B cell (primary cell): ENCODE results near the gene PRDX3. TPM values are rescaled to one million over a fixed set of nuclear protein-coding genes. Genes with fewer than 3 reads are reported as not detected.

Source experiments
- ATAC-seq: fragments of 200-7000 bp; cut with Tn5 transposase; one replicate; pipeline ENCODE4 v1.10.0; 2021; ENCODE audit warnings: low read depth, mild to moderate bottlenecking, moderate number of reproducible peaks, moderate library complexity
- CTCF ChIA-PET: fragments of 350-600 bp; sonication (Branson Sonifier 250); formaldehyde crosslinking; loops from one replicate; lab custom pipeline; 2021; ENCODE audit warnings: antibody characterized with exemption, inconsistent platforms; lab: Charles Lee
- POLR2A ChIA-PET: fragments of 350-600 bp; sonication (Branson Sonifier 250); formaldehyde crosslinking; loops from one replicate; lab custom pipeline; 2021; ENCODE audit warnings: antibody characterized with exemption; lab: Charles Lee
- DNase-seq: peaks from one replicate; pipeline ENCODE4 v3.0.0; 2013
- H2AFZ ChIP-seq: 2 replicates; pipeline ENCODE4 v1.6.1; 2012; ENCODE audit warnings: mild to moderate bottlenecking, low read depth, low read length; ENCODE audit not compliant: insufficient read depth, poor library complexity, severe bottlenecking
- H3K27ac ChIP-seq, 2 donors: 1 replicate in 1 of 2; 2 replicates in 1 of 2; pipeline ENCODE4 v1.5.1; 2012 to 2013; ENCODE audit warnings: low read length in 2 of 2, mild to moderate bottlenecking in 2 of 2, moderate library complexity in 1 of 2
- H3K27me3 ChIP-seq, 4 experiments: fragments of 200-600 bp in 1 of 4; sonication (generic) in 1 of 4; replicated peaks in 1 of 4; 1 replicate in 2 of 4; 2 replicates in 2 of 4; pipeline versions ENCODE4 v1.6.1 to v1.7.0; 2013 to 2016; ENCODE audit warnings: low read length in 3 of 4, mild to moderate bottlenecking in 2 of 4, mixed read lengths in 1 of 4, moderate library complexity in 1 of 4; ENCODE audit not compliant: insufficient read depth in 4 of 4, control insufficient read depth in 3 of 4; ENCODE audit errors: control extremely low read depth in 1 of 4
- H3K36me3 ChIP-seq, 2 experiments: replicated peaks in 1 of 2; 1 replicate in 1 of 2; 2 replicates in 1 of 2; pipeline versions ENCODE4 v1.6.1 to v1.7.1; 2013; ENCODE audit warnings: low read length in 1 of 2; ENCODE audit not compliant: insufficient read depth in 2 of 2, control insufficient read depth in 1 of 2; ENCODE audit errors: control extremely low read depth in 1 of 2, extremely low read depth in 1 of 2
- H3K4me1 ChIP-seq, 2 donors: fragments of 200-600 bp in 1 of 2; sonication (generic) in 1 of 2; 1 replicate in 1 of 2; 2 replicates in 1 of 2; pipeline versions ENCODE4 v1.5.1 to v1.6.1; 2013 to 2017; ENCODE audit warnings: low read length in 2 of 2; ENCODE audit not compliant: control insufficient read depth in 2 of 2, insufficient read depth in 2 of 2
- H3K4me2 ChIP-seq: replicated peaks from 2 replicates; pipeline ENCODE3; 2012; ENCODE audit warnings: mild to moderate bottlenecking, low read depth, low read length; ENCODE audit not compliant: poor library complexity, severe bottlenecking
- H3K4me3 ChIP-seq, 5 experiments: fragments of 200-600 bp in 1 of 5; sonication (generic) in 1 of 5; 1 replicate in 3 of 5; 2 replicates in 2 of 5; pipeline versions ENCODE4 v1.5.1 to v1.7.0; 2011 to 2016; ENCODE audit warnings: low read length in 4 of 5, mild to moderate bottlenecking in 4 of 5, low read depth in 2 of 5, control low read depth in 1 of 5, moderate library complexity in 1 of 5; ENCODE audit not compliant: insufficient read depth in 1 of 5; ENCODE audit errors: control extremely low read depth in 1 of 5, extremely low read depth in 1 of 5
- H3K79me2 ChIP-seq: fragments of 200-600 bp; sonication (generic); one replicate; pipeline ENCODE4 v1.6.0; 2016; ENCODE audit warnings: low read length; ENCODE audit not compliant: control insufficient read depth, insufficient read depth
- H3K9ac ChIP-seq: fragments of 200-600 bp; sonication (generic); 2 replicates; pipeline ENCODE4 v1.6.1; 2017; ENCODE audit warnings: mild to moderate bottlenecking, low read length, moderate library complexity
- H3K9me3 ChIP-seq, 3 donors: one replicate each; pipeline versions ENCODE4 v1.6.1 to v1.7.1; 2013; ENCODE audit warnings: low read length in 2 of 3; ENCODE audit not compliant: control insufficient read depth in 2 of 3, insufficient read depth in 1 of 3; ENCODE audit errors: control extremely low read depth in 1 of 3
- H4K20me1 ChIP-seq: 2 replicates; pipeline ENCODE4 v1.6.0; 2012; ENCODE audit warnings: mild to moderate bottlenecking, low read length; ENCODE audit not compliant: insufficient read depth, control insufficient read depth, poor library complexity, severe bottlenecking
- H3K27ac Mint-ChIP-seq: one replicate; pipeline ENCODE4 v1.8.0; 2021; ENCODE audit warnings: mixed read lengths
- H3K27me3 Mint-ChIP-seq: one replicate; pipeline ENCODE4 v1.8.0; 2021; ENCODE audit warnings: mixed read lengths
- H3K4me1 Mint-ChIP-seq: one replicate; pipeline ENCODE4 v1.8.0; 2021; ENCODE audit warnings: mixed read lengths
- H3K4me3 Mint-ChIP-seq: one replicate; pipeline ENCODE4 v1.8.0; 2021; ENCODE audit warnings: mixed read lengths
- H3K9me3 Mint-ChIP-seq: one replicate; pipeline ENCODE4 v1.8.0; 2022; ENCODE audit warnings: mixed read lengths; ENCODE audit not compliant: insufficient read depth
- CTCF ChIP-seq: fragments of 200-600 bp; IDR thresholded peaks from one replicate; pipeline ENCODE4 v1.8.0; 2022; ENCODE audit warnings: antibody characterized with exemption, mild to moderate bottlenecking
- EZH2 ChIP-seq: IDR thresholded peaks from 2 replicates; pipeline ENCODE4 v1.6.1; 2012; ENCODE audit warnings: borderline replicate concordance, low read depth, mild to moderate bottlenecking, moderate library complexity, low read length; ENCODE audit not compliant: insufficient read depth, poor library complexity, severe bottlenecking
- WGBS: methylation state at CpG from one replicate; pipeline ENCODE4 v1.1.5; 2013; ENCODE audit warnings: missing lambda C conversion rate; ENCODE audit not compliant: insufficient coverage; 5-methylcytosine and 5-hydroxymethylcytosine counted together
- intact Hi-C: fragments of 100-400 bp; cut with micrococcal nuclease; formaldehyde crosslinking; loops from one replicate; pipeline ENCODE4 v1.10.0; 2022
- polyA plus RNA-seq: library from polyadenylated mRNA; depleted of rRNA; stranded (reverse); fragments of >200 nt; gene quantifications from 2 replicates; pipeline ENCODE4 v1.2.3, GENCODE V29; 2012
- total RNA-seq, 2 donors: library from RNA; stranded (reverse); fragments of 120-200 nt in 1 of 2; gene quantifications; 1 replicate in 1 of 2; 2 replicates in 1 of 2; pipeline versions ENCODE4 v1.2.3 to v1.2.4, GENCODE V29; 2013 to 2022

The PRDX3 gene
- total and polyA plus RNA-seq, 2 donors (not counting 1 experiment from before 2014, with no cell fraction given) = 18.0 to 36.3 TPM

GRCh38 chr10:119131512-119132240 is 46.9 kb downstream of the PRDX3 start:
- Histone ChIP-seq H3K4me2 (peak overlapping the region; percentile 76), H3K9ac (peak overlapping the region; percentile 69), H3K36me3 (peaks cover 3 to 13% of the 10 kb centered on the region in 2 experiments), H3K9me3 (no peaks in the 10 kb centered on the region), H3K27ac (peak overlapping the region; percentile 8 to 57), H3K4me3 (peak overlapping the region; percentile 35 to 67 (median 55)), H4K20me1 (no peaks in the 10 kb centered on the region), H3K4me1 (peaks cover 7 to 11% of the 10 kb centered on the region in 2 donors), H3K27me3 (no peaks in the 10 kb centered on the region), H3K79me2 (no peaks in the 10 kb centered on the region), H2AFZ (peak overlapping the region; percentile 80)
- peak overlapping the region; percentile 86 for H3K27ac Mint-ChIP-seq
- DNase-seq = peak; percentile 50
- H3K4me3 Mint-ChIP-seq = peak overlapping the region; percentile 86
- H3K4me1 Mint-ChIP-seq = peaks cover 20% of the 10 kb centered on the region
- CTCF ChIA-PET = interaction anchor here (0.7 to 1.3 kb wide), 4 partner anchors 30 to 314 kb away, joined by 3 to 5 read pairs (median 4); no protein-coding TSS in a partner anchor
- WGBS = 0% methylated on average over 3 of the region's 10 CpGs
- POLR2A ChIA-PET = no interaction called here
- TF ChIP-seq CTCF = no peak
- no peak for TF ChIP-seq EZH2
- intact Hi-C loops = no loop called here
- no peaks in the 10 kb centered on the region for H3K9me3 Mint-ChIP-seq
- H3K27me3 Mint-ChIP-seq = no peaks in the 10 kb centered on the region
- peak; percentile 56 for ATAC-seq

- ATAC-seq (no peak), DNase-seq (no peak)
- no peak overlapping the region for H3K4me3 ChIP-seq
- ChIA-PET POLR2A (no interaction called here), CTCF (no interaction called here)
- no peak overlapping the region for H3K4me2 ChIP-seq
- H3K4me1 Mint-ChIP-seq = peaks cover 17% of the 10 kb centered on the region
- no peaks in the 10 kb centered on the region for H3K27me3 Mint-ChIP-seq
- H3K4me3 Mint-ChIP-seq = no peak overlapping the region
- intact Hi-C loops = no loop called here
- no peaks in the 10 kb centered on the region for H3K9me3 ChIP-seq
- 100% methylated on average over 1 of the region's 4 CpGs for WGBS
- H3K4me1 ChIP-seq = peaks cover 7 to 11% of the 10 kb centered on the region in 2 donors
- TF ChIP-seq CTCF (no peak), EZH2 (no peak)
- H3K27me3 ChIP-seq = no peaks in the 10 kb centered on the region
- H3K9ac ChIP-seq = no peak overlapping the region
- no peaks in the 10 kb centered on the region for H3K9me3 Mint-ChIP-seq
- H4K20me1 ChIP-seq = no peaks in the 10 kb centered on the region
- no peak overlapping the region for H2AFZ ChIP-seq
- no peaks in the 10 kb centered on the region for H3K79me2 ChIP-seq
- H3K27ac Mint-ChIP-seq = no peak overlapping the region
- no peak overlapping the region for H3K27ac ChIP-seq
- H3K36me3 ChIP-seq = peaks cover 3 to 20% of the 10 kb centered on the region in 2 experiments
These were observed 48.9 kb downstream of the PRDX3 start for GRCh38 chr10:119129721-119130120.
